NB4 (cell line): Measurements from ENCODE around the gene LMCD1.

Experiments used
- DNase-seq: peaks from one replicate; pipeline ENCODE4 v3.0.0; 2010; ENCODE audit warnings: low read depth
- H3K4me3 ChIP-seq: one replicate; pipeline ENCODE4 v1.5.1; 2011; ENCODE audit warnings: mild to moderate bottlenecking, low read depth, low read length, moderate library complexity
- CTCF ChIP-seq: IDR thresholded peaks from one replicate; pipeline ENCODE4 v1.5.1; 2012; ENCODE audit warnings: low read depth, low read length
- MAX ChIP-seq: IDR thresholded peaks from 2 replicates; pipeline ENCODE4 v1.6.1; 2011; ENCODE audit warnings: low read depth, low read length
- MYC ChIP-seq: IDR thresholded peaks from 2 replicates; pipeline ENCODE4 v1.6.1; 2011; ENCODE audit warnings: low read depth, low read length
- POLR2A ChIP-seq: IDR thresholded peaks from 2 replicates; pipeline ENCODE4 v1.6.1; 2011; ENCODE audit warnings: mild to moderate bottlenecking; ENCODE audit not compliant: insufficient read length; ENCODE audit errors: extremely low read depth

LMCD1 gene

GRCh38 chr3:8563146-8563545, 61.5 kb downstream of the LMCD1 start:
- TF ChIP-seq MAX (no peak), CTCF (no peak), POLR2A (no peak), MYC (no peak)
- DNase-seq, result no peak
- H3K4me3 ChIP-seq, result no peak overlapping the region

GRCh38 chr3:8563597-8563996, 62.0 kb downstream of the LMCD1 start:
- no peak overlapping the region for H3K4me3 ChIP-seq
- TF ChIP-seq MYC (no peak), CTCF (no peak), POLR2A (no peak)
- no peak for DNase-seq

- TF ChIP-seq POLR2A (no peak), MYC (no peak), MAX (no peak), CTCF (no peak)
- H3K4me3 ChIP-seq, result no peak overlapping the region
- no peak for DNase-seq
Observed at GRCh38 chr3:8565376-8565775, 63.8 kb downstream of the LMCD1 start.

- no peak for DNase-seq
- TF ChIP-seq MYC (no peak), POLR2A (no peak)
- no peak overlapping the region for H3K4me3 ChIP-seq
Observed at GRCh38 chr3:8567784-8568575, 66.4 kb downstream of the LMCD1 start.

GRCh38 chr3:8571256-8571655, 69.6 kb downstream of the LMCD1 start:
- TF ChIP-seq POLR2A, result no peak
- TF ChIP-seq MAX, result no peak
- no peak for TF ChIP-seq CTCF
- TF ChIP-seq MYC, result no peak
- no peak overlapping the region for H3K4me3 ChIP-seq
- peak; percentile 6 for DNase-seq

GRCh38 chr3:8573342-8573926, 71.8 kb downstream of the LMCD1 start:
- no peak overlapping the region for H3K4me3 ChIP-seq
- DNase-seq, result no peak
- no peak for TF ChIP-seq MAX
- no peak for TF ChIP-seq MYC
- no peak for TF ChIP-seq POLR2A
- no peak for TF ChIP-seq CTCF
